GM03348 (cell line): Measurements from ENCODE around the gene SYT6.
"Not testable (repeated sequence)": the region's sequence is repeated elsewhere in the genome, so short reads cannot be mapped to it uniquely, and the experiment has no call there.

Experiments used
- DNase-seq: peaks from one replicate; pipeline ENCODE4 v3.0.0; 2012; ENCODE audit warnings: low spot score

SYT6 gene

DNA sequence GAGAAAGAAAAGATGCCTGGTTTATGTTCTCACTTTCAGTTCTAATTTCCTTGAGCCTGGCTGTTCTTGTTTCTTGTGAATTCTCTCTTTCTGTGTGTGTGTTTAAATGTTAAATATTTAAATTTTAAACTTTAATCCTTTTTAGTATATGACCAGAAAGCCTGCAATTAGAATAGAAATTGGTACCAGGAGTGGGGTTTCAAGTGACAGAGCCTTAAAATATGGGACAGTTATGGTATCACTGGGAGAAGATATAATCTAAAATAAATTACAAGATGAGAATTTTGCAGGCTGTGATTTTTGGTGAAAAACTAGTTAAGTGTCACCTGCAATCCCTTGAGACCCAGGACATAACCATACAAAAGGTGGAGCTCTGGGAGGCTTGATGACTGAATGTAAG is 81.4 kb downstream of the SYT6 start:
- no peak for DNase-seq

DNA sequence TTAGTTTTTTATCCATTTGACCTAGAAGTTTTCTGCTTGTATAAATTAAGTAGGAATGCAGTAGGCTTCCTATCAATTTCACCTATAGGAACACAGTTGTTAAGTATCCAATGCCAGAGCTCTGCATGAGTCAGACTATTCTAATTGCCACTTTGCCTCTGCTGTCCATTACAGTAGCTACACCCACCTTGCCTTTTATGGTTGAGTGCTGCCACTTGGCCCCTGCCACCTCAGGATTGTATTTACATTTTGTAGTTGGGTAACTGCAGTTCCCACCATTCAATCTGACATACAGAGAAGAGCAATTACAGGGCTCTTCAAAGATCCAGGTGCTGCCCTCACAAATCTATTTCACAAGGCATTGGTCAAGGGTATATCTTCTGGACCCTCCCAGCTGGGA is 83.9 kb downstream of the SYT6 start:
- not testable (repeated sequence) for DNase-seq

DNA sequence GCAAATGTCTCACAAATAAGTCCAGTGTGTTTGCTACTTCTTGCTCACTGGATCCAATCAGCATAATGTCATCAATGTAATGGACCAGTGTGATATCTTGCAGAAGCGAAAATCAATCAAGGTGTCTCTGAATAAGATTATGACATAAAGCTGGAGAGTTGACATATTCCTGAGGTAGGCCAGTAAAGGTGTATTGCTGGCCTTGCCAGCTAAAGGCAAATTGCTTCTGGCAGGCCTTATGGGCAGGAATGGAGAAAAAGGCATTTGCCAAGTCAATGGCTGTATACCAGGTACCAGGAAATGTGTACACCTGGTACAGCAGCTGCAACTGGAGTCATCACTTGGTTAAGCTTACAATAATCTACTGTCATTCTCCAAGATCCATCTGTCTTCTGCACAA is 85.0 kb downstream of the SYT6 start:
- not testable (repeated sequence) for DNase-seq

DNA sequence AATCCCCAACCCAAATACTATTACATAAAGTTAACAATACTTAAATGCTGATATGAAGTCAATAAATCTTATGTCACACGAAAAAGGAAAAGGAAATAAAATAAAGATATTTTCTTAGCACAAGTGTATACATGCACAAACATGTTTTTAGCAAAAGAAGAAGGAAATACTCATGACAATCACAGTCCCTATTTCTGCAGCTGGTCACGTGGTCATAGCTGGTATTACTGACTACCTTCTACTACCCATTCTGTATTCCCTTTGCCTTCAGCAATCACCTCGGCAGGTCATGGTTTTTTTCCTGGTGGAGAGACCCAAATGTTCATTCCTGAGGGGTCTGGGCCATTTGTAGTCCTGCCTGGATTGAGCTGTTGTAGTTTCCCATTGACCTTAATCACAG is 88.0 kb downstream of the SYT6 start:
- not testable (repeated sequence) for DNase-seq

DNA sequence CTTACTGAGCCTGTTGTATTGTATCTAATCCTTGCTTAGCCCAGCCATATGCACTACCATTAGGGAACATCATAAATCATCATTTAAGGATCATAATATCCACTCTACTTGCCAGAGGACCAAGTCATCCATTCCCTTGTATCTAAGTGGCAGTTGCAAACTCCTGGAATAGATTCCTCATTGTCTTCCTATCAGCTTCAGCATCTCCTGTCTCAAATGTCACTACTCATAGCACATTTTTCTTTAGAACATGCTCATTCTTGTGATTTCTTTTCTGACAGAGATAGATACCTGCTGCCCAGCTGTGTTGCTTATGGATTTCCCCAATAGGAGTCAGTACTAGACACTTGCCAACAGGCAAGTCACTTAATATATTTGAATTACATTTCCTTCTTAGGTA is 90.1 kb downstream of the SYT6 start:
- DNase-seq: no peak

DNA sequence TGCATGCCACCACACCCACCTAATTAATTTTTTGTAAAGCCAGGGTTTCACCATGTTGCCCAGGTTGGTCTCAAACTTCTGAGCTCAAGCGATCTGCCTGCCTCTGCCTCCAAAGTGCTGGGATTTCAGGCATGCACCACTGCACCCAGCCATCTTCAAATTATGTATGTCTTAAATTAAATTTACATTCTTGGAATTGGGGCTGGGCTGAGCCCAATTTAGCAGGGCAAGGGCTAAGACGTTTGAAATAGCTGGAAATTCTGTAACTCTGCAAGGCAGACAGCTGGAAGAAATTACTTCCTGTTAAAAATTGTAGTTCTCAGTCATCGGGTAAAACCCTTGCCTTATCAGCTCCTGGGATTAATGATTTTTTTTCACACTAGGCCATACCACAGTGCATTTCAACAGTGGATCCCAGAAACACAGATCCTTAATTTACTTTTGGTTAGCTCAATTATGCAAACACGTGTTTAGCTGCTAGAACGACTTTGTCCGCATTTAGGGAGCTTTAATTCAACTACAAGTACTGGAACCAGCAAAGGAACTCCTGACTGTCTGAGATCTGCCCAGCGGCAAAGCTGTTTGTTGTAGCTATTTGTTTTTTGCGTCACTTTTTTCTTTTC is 91.1 kb downstream of the SYT6 start:
- DNase-seq: peak; percentile 28

DNA sequence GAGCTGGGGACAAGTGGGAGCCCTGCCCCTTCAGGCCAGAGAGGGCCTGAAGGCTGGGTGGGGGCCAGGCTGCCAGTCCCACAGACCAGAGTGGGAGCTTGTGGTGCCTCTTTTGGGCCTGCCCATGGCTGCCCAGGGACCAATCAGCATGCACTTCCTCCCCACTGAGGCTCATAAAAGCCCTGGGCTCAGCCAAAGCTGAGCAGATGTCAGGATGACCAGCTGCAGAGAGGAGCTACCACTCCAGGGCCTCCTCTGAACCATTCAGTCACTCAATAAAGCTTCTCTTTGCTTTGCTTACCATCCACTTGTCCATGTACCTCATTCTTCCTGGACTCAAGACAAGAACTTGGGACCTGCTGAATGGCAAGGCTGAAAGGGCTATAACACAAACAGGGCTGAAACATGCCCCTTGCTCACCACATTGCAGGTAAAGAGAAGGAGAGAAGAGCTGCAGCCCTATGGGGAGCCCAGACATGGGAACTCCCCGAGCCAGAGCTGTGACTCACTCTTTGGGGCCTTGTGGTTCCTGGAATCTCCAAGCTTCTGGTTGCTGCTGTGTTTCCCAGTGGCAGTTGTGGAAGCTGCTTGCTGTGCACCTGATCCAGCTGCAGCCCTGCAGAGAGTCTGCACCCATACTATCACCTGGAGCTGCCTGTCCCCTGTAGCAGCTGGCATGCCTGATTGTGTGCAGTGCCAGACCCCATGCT is 92.4 kb downstream of the SYT6 start:
- no peak for DNase-seq

DNA sequence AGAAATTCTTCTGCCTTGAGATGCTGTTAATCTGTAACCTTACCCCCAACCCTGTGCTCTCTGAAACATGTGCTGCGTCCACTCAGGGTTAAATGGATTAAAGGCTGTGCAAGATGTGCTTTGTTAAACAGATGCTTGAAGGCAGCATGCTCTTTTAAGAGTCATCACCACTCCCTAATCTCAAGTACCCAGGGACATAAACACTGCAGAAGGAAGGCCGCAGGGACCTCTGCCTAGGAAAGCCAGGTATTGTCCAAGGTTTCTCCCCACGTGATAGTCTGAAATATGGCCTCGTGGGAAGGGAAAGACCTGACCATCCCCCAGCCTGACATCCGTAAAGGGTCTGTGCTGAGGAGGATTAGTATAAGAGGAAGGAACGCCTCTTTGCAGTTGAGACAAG is 95.4 kb downstream of the SYT6 start:
- not testable (repeated sequence) for DNase-seq

DNA sequence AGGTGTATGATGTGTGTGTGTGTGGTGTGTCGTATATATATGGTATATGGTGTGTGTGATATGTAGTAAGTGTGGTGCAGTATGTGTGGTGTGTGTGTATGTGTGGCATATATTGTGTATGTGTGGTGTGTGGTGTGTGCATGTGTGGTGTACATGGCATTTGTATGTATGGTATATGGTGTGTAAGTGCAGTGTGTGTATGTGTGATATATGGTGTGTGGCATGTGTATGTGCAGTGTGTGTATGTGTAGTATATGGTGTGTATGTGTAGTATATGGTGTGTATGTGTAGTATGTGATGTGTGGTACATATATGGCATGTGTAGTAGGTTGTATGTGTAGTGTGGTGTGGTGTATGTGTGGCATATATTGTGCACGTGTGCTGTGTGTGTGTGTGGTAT is 99.5 kb downstream of the SYT6 start:
- no peak for DNase-seq

DNA sequence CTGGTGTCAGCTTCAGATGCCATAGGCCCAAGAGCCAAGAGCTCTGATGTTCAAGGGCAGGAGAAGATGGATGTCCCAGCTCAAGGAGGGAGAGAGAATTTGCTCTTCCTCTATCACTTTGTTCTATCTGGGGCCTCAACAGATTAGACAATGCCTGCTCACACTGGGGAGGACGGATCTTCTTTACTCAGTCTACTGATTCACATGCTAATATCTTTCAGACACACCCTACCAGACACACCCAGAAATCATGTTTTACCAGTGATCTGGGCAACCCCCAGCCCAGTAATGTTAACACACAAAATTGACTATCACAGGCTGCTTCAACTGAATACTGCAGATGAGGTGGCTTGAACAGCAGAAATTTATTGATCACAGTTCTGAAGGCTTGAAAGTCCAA is 105.4 kb downstream of the SYT6 start:
- no peak for DNase-seq

DNA sequence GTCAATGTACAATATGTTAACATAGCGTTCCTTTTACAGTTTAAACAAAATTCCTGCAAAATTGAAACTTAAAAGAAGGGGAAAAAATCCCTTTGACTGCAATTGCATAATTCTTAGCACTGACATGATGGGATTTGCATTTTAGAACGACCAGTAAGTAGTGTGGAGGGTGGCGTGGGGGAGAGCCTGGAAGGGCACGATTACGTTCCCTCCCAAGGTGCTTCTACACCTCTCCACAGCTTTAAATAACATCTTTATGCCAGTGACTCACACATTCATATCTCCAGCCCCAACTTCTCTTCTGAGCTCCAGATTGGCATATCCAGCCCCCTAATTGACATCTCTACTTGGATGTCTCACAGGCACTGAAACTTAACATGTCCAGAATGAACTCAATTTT is 110.1 kb downstream of the SYT6 start:
- no peak for DNase-seq

DNA sequence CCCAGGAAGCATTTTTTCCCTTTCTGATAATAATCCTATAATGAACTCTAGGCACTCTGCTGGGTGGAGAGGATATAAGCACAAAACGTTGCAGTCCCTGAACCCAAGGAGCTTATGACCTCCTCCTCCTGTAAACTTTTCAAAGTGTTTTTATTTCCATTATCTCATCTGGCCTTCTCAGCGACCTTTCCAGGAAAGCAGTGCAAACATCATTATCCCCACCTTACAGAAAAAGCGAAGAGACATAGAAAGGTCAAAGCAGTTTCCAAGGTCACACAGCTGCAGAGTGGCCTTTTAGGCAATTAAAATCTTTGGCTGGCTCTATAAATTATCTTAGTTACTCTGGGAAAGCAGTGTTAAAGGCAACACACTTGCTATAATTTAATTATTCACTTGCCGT is 110.6 kb downstream of the SYT6 start:
- no peak for DNase-seq

DNA sequence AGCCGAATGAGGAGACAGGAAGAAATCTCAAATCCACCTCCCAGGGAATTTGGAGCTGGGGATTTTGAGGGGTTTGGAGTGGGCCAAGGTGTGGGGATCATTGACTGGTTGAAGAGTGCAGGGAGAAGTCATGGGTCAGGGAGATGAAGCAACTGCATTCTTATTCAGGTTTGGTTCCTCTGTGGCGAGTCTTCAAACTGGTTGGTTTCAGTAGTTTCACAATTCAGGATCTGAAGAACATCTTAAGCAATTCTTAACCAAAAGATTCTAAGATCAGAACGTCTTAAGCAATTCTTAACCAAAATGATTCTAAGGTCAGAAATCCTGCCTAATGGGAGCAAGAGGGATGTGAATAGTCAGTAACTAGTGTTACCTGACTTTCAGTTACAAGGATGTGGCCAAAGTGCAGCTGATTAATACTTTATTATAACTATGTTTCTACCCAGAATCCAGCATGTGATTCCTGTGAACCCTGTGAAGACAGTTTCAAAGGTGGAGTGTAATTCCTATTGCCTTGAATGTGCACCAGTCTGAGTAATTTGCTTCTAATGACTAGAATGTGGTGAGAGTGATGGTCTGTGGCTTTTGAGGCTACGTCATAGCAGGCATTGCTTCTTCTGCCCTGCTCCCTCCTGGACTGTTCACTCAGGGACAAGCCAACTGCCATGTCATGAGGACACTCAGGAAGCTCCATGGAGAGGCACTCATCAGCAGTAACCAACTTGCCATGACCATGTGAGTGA is 113.2 kb downstream of the SYT6 start:
- peak; percentile 42 for DNase-seq
